GM21381 (cell line): ENCODE results near the gene RAB5A.
"Not testable (repeated sequence)": the region's sequence is repeated elsewhere in the genome, so short reads cannot be mapped to it uniquely, and the experiment has no call there.

Source experiments
- ATAC-seq: cut with Tn5 transposase; IDR thresholded peaks from one replicate; pipeline ENCODE4 v1.9.1; 2021; ENCODE audit warnings: mild to moderate bottlenecking, moderate library complexity; ENCODE audit not compliant: unreplicated experiment

Gene RAB5A

GRCh38 chr3:20023623-20024405 is 76.9 kb downstream of the RAB5A start:
- no peak for ATAC-seq

GRCh38 chr3:20027136-20027535 is 80.2 kb downstream of the RAB5A start:
- ATAC-seq: no peak

- no peak for ATAC-seq
Observed at GRCh38 chr3:20028905-20029331, 82.0 kb downstream of the RAB5A start.

GRCh38 chr3:20031939-20032338 is 85.0 kb downstream of the RAB5A start:
- ATAC-seq: not testable (repeated sequence)
